K562 (cell line): ENCODE data around the gene MAGOHB. TPM values are rescaled to one million over a fixed set of nuclear protein-coding genes. Genes with fewer than 3 reads are reported as not detected.

Experiments used
- ARID3A ChIP-seq: IDR thresholded peaks from 2 replicates; pipeline ENCODE4 v1.6.1; 2012; ENCODE audit warnings: low read depth, low read length, improper control_type of control experiment, borderline replicate concordance
- CTCFL ChIP-seq: IDR thresholded peaks from 2 replicates; pipeline ENCODE4 v1.6.1; 2011; ENCODE audit warnings: borderline replicate concordance, low read depth, mild to moderate bottlenecking, moderate library complexity, low read length; ENCODE audit not compliant: insufficient read depth, poor library complexity, severe bottlenecking
- E2F6 ChIP-seq, 2 experiments: IDR thresholded peaks; 2 replicates each; pipeline ENCODE4 v1.6.1; 2011; ENCODE audit warnings: borderline replicate concordance in 1 of 2, control low read depth in 1 of 2, low read depth in 1 of 2, low read length in 1 of 2, mild to moderate bottlenecking in 1 of 2, mixed read lengths in 1 of 2, moderate library complexity in 1 of 2; ENCODE audit not compliant: insufficient read depth in 1 of 2, insufficient read length in 1 of 2, poor library complexity in 1 of 2, severe bottlenecking in 1 of 2; ENCODE audit errors: extremely low read depth in 1 of 2
- ERF ChIP-seq: fragments of 450-650 bp; formaldehyde crosslinking; IDR thresholded peaks from 2 replicates; pipeline ENCODE4 v1.4.0; 2020; ENCODE audit warnings: mild to moderate bottlenecking, mixed read lengths
- FOXJ2 ChIP-seq: fragments of 200-800 bp; sonication (Bioruptor generic); IDR thresholded peaks from 2 replicates; pipeline ENCODE4 v1.6.1; 2016; ENCODE audit warnings: missing genetic modification characterization, missing compliant biosample characterization
- PATZ1 ChIP-seq: fragments of 250-450 bp; sonication (Bioruptor Pico); IDR thresholded peaks from 2 replicates; pipeline ENCODE4 v1.5.0; 2020; ENCODE audit warnings: mild to moderate bottlenecking, borderline replicate concordance
- POLR2AphosphoS5 ChIP-seq: IDR thresholded peaks from 2 replicates; pipeline ENCODE4 v1.6.1; 2011; ENCODE audit warnings: mild to moderate bottlenecking, low read depth, low read length, moderate library complexity; ENCODE audit not compliant: control insufficient read depth, insufficient read depth
- RBM15 ChIP-seq: fragments of 200-400 bp; formaldehyde crosslinking; IDR thresholded peaks from 2 replicates; pipeline ENCODE4 v1.6.1; 2018; ENCODE audit warnings: mild to moderate bottlenecking, low read length, moderate library complexity; ENCODE audit not compliant: insufficient read depth
- RCOR1 ChIP-seq, 2 experiments: IDR thresholded peaks; 2 replicates each; pipeline ENCODE4 v1.6.1; 2012; ENCODE audit warnings: low read depth in 2 of 2, low read length in 2 of 2, borderline replicate concordance in 1 of 2, improper control_type of control experiment in 1 of 2
- SIN3A ChIP-seq, 2 experiments: fragments of 150-350 bp in 1 of 2; IDR thresholded peaks; 2 replicates each; pipeline ENCODE4 v1.6.1; 2011 to 2016; ENCODE audit warnings: borderline replicate concordance in 2 of 2, low read depth in 2 of 2, low read length in 2 of 2, mild to moderate bottlenecking in 2 of 2, moderate library complexity in 2 of 2; ENCODE audit not compliant: control insufficient read depth in 1 of 2
- SIN3B ChIP-seq: fragments of 450-650 bp; IDR thresholded peaks from 2 replicates; pipeline ENCODE4 v1.6.1; 2017; ENCODE audit warnings: low read depth, mild to moderate bottlenecking, moderate library complexity
- SNIP1 ChIP-seq: fragments of 450-650 bp; IDR thresholded peaks from 2 replicates; pipeline ENCODE4 v1.7.1; 2017; ENCODE audit warnings: low read depth, mild to moderate bottlenecking
- TRIM24 ChIP-seq, 2 experiments: fragments of 450-650 bp; IDR thresholded peaks; 2 replicates each; pipeline ENCODE4 v1.6.1; 2016
- ZBTB12 ChIP-seq: fragments of 250-450 bp; sonication (Bioruptor Pico); IDR thresholded peaks from 2 replicates; pipeline ENCODE4 v1.4.0; 2020
- ZKSCAN8 ChIP-seq: fragments of 200-800 bp; sonication (Bioruptor generic); IDR thresholded peaks from 2 replicates; pipeline ENCODE4 v1.6.1; 2016; ENCODE audit warnings: missing genetic modification characterization, missing compliant biosample characterization
- ZNF165 ChIP-seq: fragments of 250-450 bp; sonication (Bioruptor Pico); IDR thresholded peaks from 2 replicates; pipeline ENCODE4 v1.4.0; 2020; ENCODE audit warnings: borderline replicate concordance
- ZNF212 ChIP-seq: fragments of 450-650 bp; formaldehyde crosslinking; IDR thresholded peaks from 2 replicates; pipeline ENCODE4 v1.4.0; 2020; ENCODE audit warnings: mild to moderate bottlenecking
- ZNF274 ChIP-seq: IDR thresholded peaks from 2 replicates; pipeline ENCODE4 v1.6.1; 2011; ENCODE audit warnings: low read depth, mild to moderate bottlenecking, low read length, moderate library complexity, borderline replicate concordance
- polyA plus RNA-seq, 8 experiments: library from polyadenylated mRNA; depleted of rRNA in 4 of 8; stranded (reverse) in 5 of 8; unstranded in 3 of 8; fragments of >200 nt; fragmentation: Nextera tagmentation in 2 of 8; fragmentation: Illumina TruSeq in 1 of 8; extraction: Ambion mirVana in 2 of 8; extraction: Trizol in 1 of 8; gene quantifications; 2 replicates each; pipeline versions ENCODE4 v1.2.1 to v1.2.3, GENCODE V29; 2011 to 2014; ENCODE audit warnings: inconsistent platforms in 1 of 8, missing spikeins in 1 of 8
- total RNA-seq, 7 experiments: library from RNA; depleted of rRNA in 6 of 7; stranded (reverse); fragments of >200 nt in 6 of 7; fragmentation: Illumina TruSeq in 2 of 7; extraction: Trizol in 2 of 7; gene quantifications; 2 replicates each; pipeline versions ENCODE4 v1.2.1 to v1.2.3, GENCODE V29; 2011 to 2021; ENCODE audit warnings: low replicate concordance in 1 of 7

Gene MAGOHB
- total and polyA plus RNA-seq, 9 of the 15 experiments (the other 6 are each of a cell fraction or from before 2014, with no cell fraction given): 34.5 to 177 (median 85.4) TPM

- TF ChIP-seq RCOR1 (IDR thresholded peaks at IDR 0.05; ENCODE audit: borderline replicate concordance in 1 of 2, low read depth in 2 of 2, low read length in 2 of 2) (no peak), CTCFL (no peak), RBM15 (no peak), ERF (CRISPR knock-in tag) (peak; percentile 27; the same call in 1 of the 2 replicates), TRIM24 (IDR thresholded peaks at IDR 0.05) (no peak), ZNF165 (CRISPR knock-in tag) (no peak), ZNF274 (no peak), ZKSCAN8 (CRISPR knock-in tag) (no peak; the same call in 1 of the 2 replicates), ZNF212 (CRISPR knock-in tag) (no peak), FOXJ2 (tag) (no peak), ARID3A (no peak), SNIP1 (no peak), ZBTB12 (CRISPR knock-in tag) (peak; percentile 98), SIN3B (peak; percentile 82), POLR2AphosphoS5 (peak; percentile 75), E2F6 (IDR thresholded peaks at IDR 0.05; ENCODE audit: borderline replicate concordance in 1 of 2, extremely low read depth in 1 of 2, insufficient read depth in 1 of 2, insufficient read length in 1 of 2, low read depth in 1 of 2, low read length in 1 of 2, poor library complexity in 1 of 2, severe bottlenecking in 1 of 2) (peak; percentile 54 to 62), PATZ1 (CRISPR knock-in tag) (no peak), SIN3A (IDR thresholded peaks at IDR 0.05; ENCODE audit: borderline replicate concordance in 2 of 2, control insufficient read depth in 1 of 2, low read depth in 2 of 2, low read length in 2 of 2) (peak; percentile 66 to 89; a peak in 3 of 4 replicates)
These were observed at the start of gene MAGOHB (continued) for GRCh38 chr12:10613349-10614055.
